ENCODE results near the gene ARHGAP44.
"Not testable (repeated sequence)": the region's sequence is repeated elsewhere in the genome, so short reads cannot be mapped to it uniquely, and the experiment has no call there.

ARHGAP44 gene

GRCh38 chr17:12959441-12959840, 170.1 kb downstream of the ARHGAP44 start:
- DNase-seq = peak in 3 of 56 donors; percentile 1 to 38 (median 34)

- no peak for DNase-seq
Observed at GRCh38 chr17:12961655-12962054, 172.4 kb downstream of the ARHGAP44 start.

GRCh38 chr17:12963505-12963904, 174.2 kb downstream of the ARHGAP44 start:
- no peak for DNase-seq

- DNase-seq = no peak
Observed at GRCh38 chr17:12964162-12964561, 174.9 kb downstream of the ARHGAP44 start.

- DNase-seq = no peak
Observed at GRCh38 chr17:12964840-12965239, 175.5 kb downstream of the ARHGAP44 start.

- no peak for DNase-seq
Observed at GRCh38 chr17:12965988-12966387, 176.7 kb downstream of the ARHGAP44 start.

- no peak for DNase-seq
Observed at GRCh38 chr17:12966413-12966812, 177.1 kb downstream of the ARHGAP44 start.

- no peak for DNase-seq
Observed at GRCh38 chr17:12967962-12968361, 178.7 kb downstream of the ARHGAP44 start.

GRCh38 chr17:12973496-12974004, 184.3 kb downstream of the ARHGAP44 start:
- DNase-seq = peak in 9 of 56 donors; percentile 4 to 38 (median 13)

GRCh38 chr17:12974005-12974531, 184.8 kb downstream of the ARHGAP44 start:
- no peak for DNase-seq

GRCh38 chr17:12977008-12977751, 187.9 kb downstream of the ARHGAP44 start:
- DNase-seq = no peak

- not testable (repeated sequence) for DNase-seq
Observed at GRCh38 chr17:12978787-12979186, 189.5 kb downstream of the ARHGAP44 start.

GRCh38 chr17:12979246-12979645, 189.9 kb downstream of the ARHGAP44 start:
- DNase-seq = no peak

- DNase-seq = no peak
Observed at GRCh38 chr17:12979826-12980500, 190.7 kb downstream of the ARHGAP44 start.

GRCh38 chr17:12982224-12982623, 192.9 kb downstream of the ARHGAP44 start:
- no peak for DNase-seq

GRCh38 chr17:12983991-12984884, 194.9 kb downstream of the ARHGAP44 start:
- DNase-seq = peak in 2 of 56 donors; percentile 8 to 24

GRCh38 chr17:12985431-12986293, 196.4 kb downstream of the ARHGAP44 start:
- DNase-seq = no peak

GRCh38 chr17:12987120-12987519, 197.8 kb downstream of the ARHGAP44 start:
- no peak for DNase-seq

GRCh38 chr17:12990041-12990808, 200.9 kb downstream of the ARHGAP44 start:
- DNase-seq = no peak
